Measurements from ENCODE around the gene JPT2.

- TF ChIP-seq CTCF (IDR thresholded peaks at IDR 0.05) (no peak), POLR2A (IDR thresholded peaks at IDR 0.05; ENCODE audit: low read depth) (no peak)
Observed at GRCh38 chr16:1642148-1642547, 35.9 kb upstream of the JPT2 start.

All from esophagus muscularis mucosa (tissue), 3 donors.